SK-N-SH (cell line): ENCODE results near the gene HOXC5.

Source experiments
- CHD2 ChIP-seq: fragments of 150-350 bp; IDR thresholded peaks from 2 replicates; pipeline ENCODE4 v1.6.1; 2018; ENCODE audit warnings: low read length; ENCODE audit not compliant: partially characterized antibody
- FOSL2 ChIP-seq: IDR thresholded peaks from 2 replicates; pipeline ENCODE4 v1.4.0; 2012; ENCODE audit warnings: low read depth, mild to moderate bottlenecking, moderate library complexity, borderline replicate concordance
- MXI1 ChIP-seq: IDR thresholded peaks from 2 replicates; pipeline ENCODE4 v1.6.1; 2012; ENCODE audit warnings: mild to moderate bottlenecking, low read depth, low read length, improper control_type of control experiment
- POLR2AphosphoS5 ChIP-seq: IDR thresholded peaks from 2 replicates; pipeline ENCODE4 v1.6.1; 2012; ENCODE audit warnings: low read depth, low read length
- RAD21 ChIP-seq: IDR thresholded peaks from 2 replicates; pipeline ENCODE4 v1.6.1; 2012; ENCODE audit warnings: mild to moderate bottlenecking, low read length
- SMC3 ChIP-seq: IDR thresholded peaks from 2 replicates; pipeline ENCODE4 v1.6.1; 2012; ENCODE audit warnings: low read depth, low read length, improper control_type of control experiment
- TF ChIP-seq, protein P1 (sequence below): fragments of 150-350 bp; IDR thresholded peaks from 2 replicates; pipeline ENCODE4 v1.6.1; 2017; ENCODE audit warnings: antibody characterized with exemption, low read length, low read depth, borderline replicate concordance
- TF ChIP-seq, protein P2 (sequence below): IDR thresholded peaks from 2 replicates; pipeline ENCODE4 v1.6.1; 2012; ENCODE audit warnings: mild to moderate bottlenecking, low read depth, low read length, moderate library complexity
- TF ChIP-seq, protein P3 (sequence below): IDR thresholded peaks from 2 replicates; pipeline ENCODE4 v1.4.0; 2012; ENCODE audit warnings: low read depth
- TF ChIP-seq, protein P4 (sequence below): fragments of 200-600 bp; sonication (generic); IDR thresholded peaks from 2 replicates; pipeline ENCODE4 v1.6.1; 2017; ENCODE audit warnings: antibody characterized with exemption, mild to moderate bottlenecking, moderate library complexity

DNA sequence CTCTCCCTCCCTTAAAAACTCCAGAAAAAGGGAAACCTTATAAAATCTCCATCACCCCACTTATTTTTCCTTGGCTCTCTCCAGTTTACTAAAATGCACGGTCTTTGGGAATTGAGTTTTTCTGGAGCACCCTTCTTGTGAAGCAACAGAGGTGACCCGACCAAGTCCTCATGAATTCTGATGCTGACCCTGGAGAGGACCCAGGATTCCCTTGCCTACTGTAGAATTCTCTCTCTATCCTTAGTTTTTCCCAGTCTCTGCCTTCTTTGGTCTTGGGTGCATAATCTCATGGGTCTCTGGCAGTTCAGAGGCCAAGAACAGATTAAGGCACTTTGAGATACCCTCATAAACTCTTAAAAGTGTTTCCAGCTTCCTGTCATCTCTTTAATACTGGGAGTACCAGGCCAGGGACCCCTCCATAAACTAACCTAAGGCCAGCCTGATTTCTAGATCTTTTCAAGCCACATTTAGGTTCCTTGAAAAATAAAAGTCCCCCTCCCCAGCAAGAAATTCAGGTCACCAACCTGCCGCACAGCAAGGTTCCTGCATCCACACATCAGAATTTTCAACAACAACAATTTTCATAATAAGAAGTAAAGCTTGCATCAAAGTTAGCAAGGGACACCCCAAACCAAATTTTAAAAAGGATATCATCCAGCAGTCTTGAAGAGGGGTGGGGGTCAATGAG, 15.7 kb downstream of the HOXC5 start:
- TF ChIP-seq POLR2AphosphoS5 (no peak), FOSL2 (no peak), MXI1 (no peak), CHD2 (no peak), SMC3 (no peak), RAD21 (no peak)
- TF ChIP-seq, protein P1, sequence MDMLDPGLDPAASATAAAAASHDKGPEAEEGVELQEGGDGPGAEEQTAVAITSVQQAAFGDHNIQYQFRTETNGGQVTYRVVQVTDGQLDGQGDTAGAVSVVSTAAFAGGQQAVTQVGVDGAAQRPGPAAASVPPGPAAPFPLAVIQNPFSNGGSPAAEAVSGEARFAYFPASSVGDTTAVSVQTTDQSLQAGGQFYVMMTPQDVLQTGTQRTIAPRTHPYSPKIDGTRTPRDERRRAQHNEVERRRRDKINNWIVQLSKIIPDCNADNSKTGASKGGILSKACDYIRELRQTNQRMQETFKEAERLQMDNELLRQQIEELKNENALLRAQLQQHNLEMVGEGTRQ = no peak
- TF ChIP-seq, protein P2, sequence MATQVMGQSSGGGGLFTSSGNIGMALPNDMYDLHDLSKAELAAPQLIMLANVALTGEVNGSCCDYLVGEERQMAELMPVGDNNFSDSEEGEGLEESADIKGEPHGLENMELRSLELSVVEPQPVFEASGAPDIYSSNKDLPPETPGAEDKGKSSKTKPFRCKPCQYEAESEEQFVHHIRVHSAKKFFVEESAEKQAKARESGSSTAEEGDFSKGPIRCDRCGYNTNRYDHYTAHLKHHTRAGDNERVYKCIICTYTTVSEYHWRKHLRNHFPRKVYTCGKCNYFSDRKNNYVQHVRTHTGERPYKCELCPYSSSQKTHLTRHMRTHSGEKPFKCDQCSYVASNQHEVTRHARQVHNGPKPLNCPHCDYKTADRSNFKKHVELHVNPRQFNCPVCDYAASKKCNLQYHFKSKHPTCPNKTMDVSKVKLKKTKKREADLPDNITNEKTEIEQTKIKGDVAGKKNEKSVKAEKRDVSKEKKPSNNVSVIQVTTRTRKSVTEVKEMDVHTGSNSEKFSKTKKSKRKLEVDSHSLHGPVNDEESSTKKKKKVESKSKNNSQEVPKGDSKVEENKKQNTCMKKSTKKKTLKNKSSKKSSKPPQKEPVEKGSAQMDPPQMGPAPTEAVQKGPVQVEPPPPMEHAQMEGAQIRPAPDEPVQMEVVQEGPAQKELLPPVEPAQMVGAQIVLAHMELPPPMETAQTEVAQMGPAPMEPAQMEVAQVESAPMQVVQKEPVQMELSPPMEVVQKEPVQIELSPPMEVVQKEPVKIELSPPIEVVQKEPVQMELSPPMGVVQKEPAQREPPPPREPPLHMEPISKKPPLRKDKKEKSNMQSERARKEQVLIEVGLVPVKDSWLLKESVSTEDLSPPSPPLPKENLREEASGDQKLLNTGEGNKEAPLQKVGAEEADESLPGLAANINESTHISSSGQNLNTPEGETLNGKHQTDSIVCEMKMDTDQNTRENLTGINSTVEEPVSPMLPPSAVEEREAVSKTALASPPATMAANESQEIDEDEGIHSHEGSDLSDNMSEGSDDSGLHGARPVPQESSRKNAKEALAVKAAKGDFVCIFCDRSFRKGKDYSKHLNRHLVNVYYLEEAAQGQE = no peak
- TF ChIP-seq, protein P3, sequence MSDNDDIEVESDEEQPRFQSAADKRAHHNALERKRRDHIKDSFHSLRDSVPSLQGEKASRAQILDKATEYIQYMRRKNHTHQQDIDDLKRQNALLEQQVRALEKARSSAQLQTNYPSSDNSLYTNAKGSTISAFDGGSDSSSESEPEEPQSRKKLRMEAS = no peak
- TF ChIP-seq, protein P4, sequence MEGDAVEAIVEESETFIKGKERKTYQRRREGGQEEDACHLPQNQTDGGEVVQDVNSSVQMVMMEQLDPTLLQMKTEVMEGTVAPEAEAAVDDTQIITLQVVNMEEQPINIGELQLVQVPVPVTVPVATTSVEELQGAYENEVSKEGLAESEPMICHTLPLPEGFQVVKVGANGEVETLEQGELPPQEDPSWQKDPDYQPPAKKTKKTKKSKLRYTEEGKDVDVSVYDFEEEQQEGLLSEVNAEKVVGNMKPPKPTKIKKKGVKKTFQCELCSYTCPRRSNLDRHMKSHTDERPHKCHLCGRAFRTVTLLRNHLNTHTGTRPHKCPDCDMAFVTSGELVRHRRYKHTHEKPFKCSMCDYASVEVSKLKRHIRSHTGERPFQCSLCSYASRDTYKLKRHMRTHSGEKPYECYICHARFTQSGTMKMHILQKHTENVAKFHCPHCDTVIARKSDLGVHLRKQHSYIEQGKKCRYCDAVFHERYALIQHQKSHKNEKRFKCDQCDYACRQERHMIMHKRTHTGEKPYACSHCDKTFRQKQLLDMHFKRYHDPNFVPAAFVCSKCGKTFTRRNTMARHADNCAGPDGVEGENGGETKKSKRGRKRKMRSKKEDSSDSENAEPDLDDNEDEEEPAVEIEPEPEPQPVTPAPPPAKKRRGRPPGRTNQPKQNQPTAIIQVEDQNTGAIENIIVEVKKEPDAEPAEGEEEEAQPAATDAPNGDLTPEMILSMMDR = no peak
